Lung (tissue), 16 donors: ENCODE data around the gene PPEF1. TPM values are rescaled to one million over a fixed set of nuclear protein-coding genes. Genes with fewer than 3 reads are reported as not detected.

ENCODE experiments used
- ATAC-seq: fragments of 200-7000 bp; cut with Tn5 transposase; one replicate; pipeline ENCODE4 v1.9.1; 2020; ENCODE audit warnings: moderate number of reproducible peaks; ENCODE audit not compliant: insufficient read depth, low FRiP score
- DNase-seq, 3 donors: peaks; one replicate each; pipeline ENCODE4 v3.0.0-alpha.2; 2013 to 2017
- H3K27ac ChIP-seq, 2 donors: one replicate each; pipeline ENCODE4 v1.5.1; 2013; ENCODE audit warnings: mild to moderate bottlenecking in 2 of 2, moderate library complexity in 2 of 2, control low read depth in 1 of 2, inconsistent platforms in 1 of 2, low read depth in 1 of 2, low read length in 1 of 2
- H3K27me3 ChIP-seq, 3 donors: one replicate each; pipeline ENCODE4 v1.5.1; 2013; ENCODE audit warnings: low read length in 2 of 3; ENCODE audit not compliant: control insufficient read depth in 3 of 3, insufficient read depth in 3 of 3
- H3K36me3 ChIP-seq, 4 donors: one replicate each; pipeline ENCODE4 v1.5.1; 2013; ENCODE audit warnings: low read length in 4 of 4, mild to moderate bottlenecking in 1 of 4, moderate library complexity in 1 of 4; ENCODE audit not compliant: control insufficient read depth in 4 of 4, insufficient read depth in 4 of 4
- H3K4me1 ChIP-seq, 5 donors: one replicate each; pipeline ENCODE4 v1.5.1; 2013; ENCODE audit warnings: low read length in 5 of 5, mild to moderate bottlenecking in 2 of 5, moderate library complexity in 1 of 5; ENCODE audit not compliant: control insufficient read depth in 5 of 5, insufficient read depth in 5 of 5
- H3K4me3 ChIP-seq: one replicate; pipeline ENCODE4 v1.5.1; 2013; ENCODE audit warnings: mild to moderate bottlenecking, control low read depth, moderate library complexity
- H3K9ac ChIP-seq, 2 donors: one replicate each; pipeline ENCODE4 v1.5.1; 2013; ENCODE audit warnings: low read length in 2 of 2, control low read depth in 1 of 2; ENCODE audit not compliant: insufficient read depth in 1 of 2
- H3K9me3 ChIP-seq, 4 donors: one replicate each; pipeline ENCODE4 v1.5.1; 2013; ENCODE audit warnings: low read length in 3 of 4, mild to moderate bottlenecking in 1 of 4, moderate library complexity in 1 of 4; ENCODE audit not compliant: control insufficient read depth in 4 of 4, insufficient read depth in 3 of 4
- WGBS, 2 donors: extraction: QIAGEN DNeasy Blood & Tissue Kit; methylation state at CpG; one replicate each; pipeline ENCODE4 v1.1.7; 2013; 5-methylcytosine and 5-hydroxymethylcytosine counted together
- long read RNA-seq, 5 donors: transcript quantifications; one replicate each; lab custom pipeline, GENCODE V29; 2026
- polyA plus RNA-seq, 2 donors: library from polyadenylated mRNA; stranded (reverse); fragments of 200-250 nt; gene quantifications; one replicate each; pipeline ENCODE4 v1.2.1, GENCODE V29; 2013
- total RNA-seq, 2 donors: library from RNA; depleted of rRNA in 1 of 2; stranded (reverse); fragments of >200 nt in 1 of 2; gene quantifications; one replicate each; pipeline ENCODE4 v1.2.1, GENCODE V29; 2014 to 2021
- TF ChIP-seq, protein P1 (sequence below): IDR thresholded peaks from 2 replicates; pipeline ENCODE4 v1.5.1; 2012; ENCODE audit warnings: mild to moderate bottlenecking; ENCODE audit errors: control extremely low read depth, extremely low read depth
- donor health status: control.
- donor health status: control.
- donor health status: Bipolar disorder and iron deficiency.
- donor health status: healthy.
- donor health status: DM: yes; HTN: yes; CAD: no.

PPEF1 gene, protein sequence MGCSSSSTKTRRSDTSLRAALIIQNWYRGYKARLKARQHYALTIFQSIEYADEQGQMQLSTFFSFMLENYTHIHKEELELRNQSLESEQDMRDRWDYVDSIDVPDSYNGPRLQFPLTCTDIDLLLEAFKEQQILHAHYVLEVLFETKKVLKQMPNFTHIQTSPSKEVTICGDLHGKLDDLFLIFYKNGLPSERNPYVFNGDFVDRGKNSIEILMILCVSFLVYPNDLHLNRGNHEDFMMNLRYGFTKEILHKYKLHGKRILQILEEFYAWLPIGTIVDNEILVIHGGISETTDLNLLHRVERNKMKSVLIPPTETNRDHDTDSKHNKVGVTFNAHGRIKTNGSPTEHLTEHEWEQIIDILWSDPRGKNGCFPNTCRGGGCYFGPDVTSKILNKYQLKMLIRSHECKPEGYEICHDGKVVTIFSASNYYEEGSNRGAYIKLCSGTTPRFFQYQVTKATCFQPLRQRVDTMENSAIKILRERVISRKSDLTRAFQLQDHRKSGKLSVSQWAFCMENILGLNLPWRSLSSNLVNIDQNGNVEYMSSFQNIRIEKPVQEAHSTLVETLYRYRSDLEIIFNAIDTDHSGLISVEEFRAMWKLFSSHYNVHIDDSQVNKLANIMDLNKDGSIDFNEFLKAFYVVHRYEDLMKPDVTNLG
- total RNA-seq (under 1 TPM; 0.26 to 0.80 TPM), polyA plus RNA-seq (under 1 TPM; 0.22 to 0.27 TPM)
- long read RNA-seq, donor 1 = 0 reads
- long read RNA-seq, donor 2 = 0 reads
- long read RNA-seq, donor 3 = 0 reads
- long read RNA-seq, donor 4 = 0 reads
- long read RNA-seq, donor 5 = 0 reads

DNA sequence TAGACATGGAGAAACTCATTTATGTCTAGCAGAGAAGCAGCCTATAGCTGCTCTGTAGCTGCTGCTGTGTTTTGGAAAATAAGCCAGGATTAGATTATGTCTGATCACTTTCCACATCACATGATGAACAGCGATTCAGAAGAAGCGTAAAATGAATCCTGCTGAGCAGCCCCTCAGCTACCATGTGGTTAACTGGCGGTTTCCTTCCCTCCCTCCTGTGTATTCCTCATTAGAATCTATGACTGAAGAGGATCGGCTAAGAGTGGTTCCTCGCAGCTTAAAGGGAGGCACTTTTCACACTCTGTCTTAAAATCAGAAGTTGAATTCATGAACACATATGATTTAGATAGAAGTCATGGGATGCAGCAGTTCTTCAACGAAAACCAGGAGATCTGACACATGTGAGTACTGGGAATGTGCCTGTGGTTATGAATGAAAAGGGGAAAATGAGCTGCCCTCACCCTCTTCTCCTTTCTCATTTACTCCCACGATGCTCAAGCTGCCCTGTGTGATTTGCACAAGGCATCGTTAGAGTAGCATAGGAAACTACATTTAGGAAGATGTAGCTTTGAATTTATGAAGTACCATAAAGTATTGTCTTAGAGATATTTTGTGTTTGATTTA lies at the start of gene PPEF1:
PPEF1 (plus strand) TSS at position 220 of the 624 bp plus-strand sequence; CDS start at position 356, 136 bp downstream.
- peaks cover 0 to 6% (median 0%) of the 10 kb centered on the region in 3 donors for H3K27me3 ChIP-seq
- peaks cover 0 to 1% (median 0%) of the 10 kb centered on the region in 4 donors for H3K9me3 ChIP-seq
- H3K4me3 ChIP-seq = no peak within 1 kb of the TSS
- ATAC-seq = no peak
- H3K36me3 ChIP-seq = no peaks in the 10 kb centered on the region
- DNase-seq = peak in 1 of 3 donors; percentile 19
- no peaks in the 10 kb centered on the region for H3K4me1 ChIP-seq
- H3K9ac ChIP-seq = no peak within 1 kb of the TSS
- TF ChIP-seq, protein P1, sequence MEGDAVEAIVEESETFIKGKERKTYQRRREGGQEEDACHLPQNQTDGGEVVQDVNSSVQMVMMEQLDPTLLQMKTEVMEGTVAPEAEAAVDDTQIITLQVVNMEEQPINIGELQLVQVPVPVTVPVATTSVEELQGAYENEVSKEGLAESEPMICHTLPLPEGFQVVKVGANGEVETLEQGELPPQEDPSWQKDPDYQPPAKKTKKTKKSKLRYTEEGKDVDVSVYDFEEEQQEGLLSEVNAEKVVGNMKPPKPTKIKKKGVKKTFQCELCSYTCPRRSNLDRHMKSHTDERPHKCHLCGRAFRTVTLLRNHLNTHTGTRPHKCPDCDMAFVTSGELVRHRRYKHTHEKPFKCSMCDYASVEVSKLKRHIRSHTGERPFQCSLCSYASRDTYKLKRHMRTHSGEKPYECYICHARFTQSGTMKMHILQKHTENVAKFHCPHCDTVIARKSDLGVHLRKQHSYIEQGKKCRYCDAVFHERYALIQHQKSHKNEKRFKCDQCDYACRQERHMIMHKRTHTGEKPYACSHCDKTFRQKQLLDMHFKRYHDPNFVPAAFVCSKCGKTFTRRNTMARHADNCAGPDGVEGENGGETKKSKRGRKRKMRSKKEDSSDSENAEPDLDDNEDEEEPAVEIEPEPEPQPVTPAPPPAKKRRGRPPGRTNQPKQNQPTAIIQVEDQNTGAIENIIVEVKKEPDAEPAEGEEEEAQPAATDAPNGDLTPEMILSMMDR = no peak
- 34 to 64% methylated on average over 8 of the region's 8 CpGs for WGBS, 2 donors
- no peak within 1 kb of the TSS for H3K27ac ChIP-seq

DNA sequence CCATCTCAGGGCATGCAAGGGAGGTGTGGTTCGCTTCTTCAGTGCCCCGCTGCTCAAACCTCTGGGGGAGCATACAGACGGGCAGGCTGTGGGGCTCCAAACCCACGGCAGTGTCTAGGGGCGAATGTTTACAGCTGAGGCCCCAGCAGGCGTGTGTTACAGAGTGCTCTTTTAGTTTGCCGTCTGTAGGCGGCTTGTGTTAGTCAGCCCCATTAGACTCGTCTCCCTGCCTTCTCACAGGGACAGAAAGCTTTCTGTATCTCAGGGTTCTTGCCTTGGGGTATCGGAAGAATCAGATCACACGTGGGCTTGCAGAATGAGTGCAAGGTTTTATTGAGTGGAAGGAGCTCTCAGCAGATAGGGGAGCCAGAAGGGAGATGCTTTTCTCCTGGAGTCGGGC lies 46.2 kb upstream of the PPEF1 start:
- no peaks in the 10 kb centered on the region for H3K36me3 ChIP-seq
- no peak for DNase-seq
- no peak overlapping the region for H3K9ac ChIP-seq
- WGBS, 2 donors = 83 to 98% methylated on average over 12 of the region's 12 CpGs
- H3K27ac ChIP-seq = no peak overlapping the region
- H3K9me3 ChIP-seq = no peaks in the 10 kb centered on the region
- no peaks in the 10 kb centered on the region for H3K4me1 ChIP-seq
- ATAC-seq = no peak
- H3K4me3 ChIP-seq = no peak overlapping the region
- no peaks in the 10 kb centered on the region for H3K27me3 ChIP-seq
- TF ChIP-seq, protein P1 = no peak

DNA sequence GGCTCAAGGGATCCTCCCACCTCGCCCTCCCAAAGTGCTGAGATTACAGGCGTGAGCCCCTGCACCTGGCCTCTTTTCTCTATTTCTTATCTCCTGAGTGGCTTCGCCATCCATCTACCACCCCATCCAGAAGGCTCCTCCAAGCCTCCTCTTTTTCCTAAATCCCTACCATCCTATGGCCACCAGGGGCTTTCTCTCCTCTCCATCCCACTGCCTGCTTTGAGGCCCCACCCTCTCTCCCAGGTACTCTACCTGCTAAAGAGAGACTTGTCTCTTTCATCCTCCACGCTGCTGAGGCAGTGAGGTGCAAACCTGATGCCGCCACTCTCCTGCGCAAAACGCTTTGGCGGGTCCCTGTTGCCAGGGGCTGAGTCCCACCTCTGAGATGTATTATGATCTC lies 42.5 kb upstream of the PPEF1 start:
- no peak for ATAC-seq

More for the DNA sequence above, 42.5 kb upstream of the PPEF1 start:
- H3K9ac ChIP-seq = no peak overlapping the region
- TF ChIP-seq, protein P1 = no peak
- no peaks in the 10 kb centered on the region for H3K27me3 ChIP-seq
- no peak for DNase-seq
- WGBS, 2 donors = 80 to 96% methylated on average over 8 of the region's 8 CpGs
- H3K9me3 ChIP-seq = peaks cover 0 to 2% (median 0%) of the 10 kb centered on the region in 4 donors
- no peak overlapping the region for H3K4me3 ChIP-seq
- no peaks in the 10 kb centered on the region for H3K36me3 ChIP-seq
- no peak overlapping the region for H3K27ac ChIP-seq
- no peaks in the 10 kb centered on the region for H3K4me1 ChIP-seq
